ENCODE measurements around the gene MSI2.

DNA sequence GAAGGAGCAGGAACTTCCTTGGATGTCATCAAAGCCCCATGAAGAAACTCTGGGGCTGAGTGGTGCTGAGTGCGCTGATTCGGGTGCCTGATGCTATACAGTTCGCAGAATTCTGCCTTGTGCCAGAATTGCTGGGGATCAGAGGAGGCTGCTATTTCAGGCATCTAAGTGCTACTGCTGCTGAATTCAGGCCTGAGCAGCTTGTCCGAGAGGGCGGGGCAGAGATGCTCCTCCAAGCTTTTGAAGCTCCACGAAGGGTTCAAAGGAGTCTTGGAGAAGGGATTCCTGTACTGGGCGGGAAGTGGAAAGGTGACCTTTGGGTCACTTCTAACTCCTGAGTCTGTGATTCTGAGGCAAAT, 260.9 kb downstream of the MSI2 start:
- no peak for TF ChIP-seq POLR2A (IDR thresholded peaks at IDR 0.05)
- no peak for TF ChIP-seq EP300 (IDR thresholded peaks at IDR 0.05)

Measured in suprapubic skin (tissue), 2 donors.